Brain microvascular endothelial cell (primary cell): Measurements from ENCODE around the gene GLRX.
"Not testable (repeated sequence)": the region's sequence is repeated elsewhere in the genome, so short reads cannot be mapped to it uniquely, and the experiment has no call there.

Experiments used
- DNase-seq: peaks from one replicate; pipeline ENCODE4 v3.0.0-alpha.2; 2020
- H3K27ac ChIP-seq: fragments of 250-450 bp; sonication (Bioruptor Pico); 2 replicates; pipeline ENCODE4 v1.5.1; 2020; ENCODE audit warnings: mild to moderate bottlenecking, moderate library complexity
- H3K27me3 ChIP-seq: fragments of 250-450 bp; sonication (Bioruptor Pico); replicated peaks from 2 replicates; pipeline ENCODE4 v1.5.1; 2020; ENCODE audit warnings: mild to moderate bottlenecking
- H3K36me3 ChIP-seq: fragments of 250-450 bp; sonication (Bioruptor Pico); replicated peaks from 2 replicates; pipeline ENCODE4 v1.5.1; 2020; ENCODE audit warnings: mild to moderate bottlenecking
- H3K4me3 ChIP-seq: 2 replicates; pipeline ENCODE4 v1.5.1; 2011; ENCODE audit warnings: low read depth, mild to moderate bottlenecking, control low read depth, low read length, moderate library complexity
- CTCF ChIP-seq: IDR thresholded peaks from 2 replicates; pipeline ENCODE4 v1.5.1; 2011; ENCODE audit warnings: low read depth, mild to moderate bottlenecking, moderate library complexity, low read length, control low read depth, inconsistent platforms; ENCODE audit errors: missing control alignments
- in situ Hi-C: cut with HindIII; loops from 2 replicates; pipeline ENCODE4 v1.10.0; 2017; ENCODE audit warnings: low sequenced_read_pairs, low pct_ligation_motif_present

GLRX gene

DNA sequence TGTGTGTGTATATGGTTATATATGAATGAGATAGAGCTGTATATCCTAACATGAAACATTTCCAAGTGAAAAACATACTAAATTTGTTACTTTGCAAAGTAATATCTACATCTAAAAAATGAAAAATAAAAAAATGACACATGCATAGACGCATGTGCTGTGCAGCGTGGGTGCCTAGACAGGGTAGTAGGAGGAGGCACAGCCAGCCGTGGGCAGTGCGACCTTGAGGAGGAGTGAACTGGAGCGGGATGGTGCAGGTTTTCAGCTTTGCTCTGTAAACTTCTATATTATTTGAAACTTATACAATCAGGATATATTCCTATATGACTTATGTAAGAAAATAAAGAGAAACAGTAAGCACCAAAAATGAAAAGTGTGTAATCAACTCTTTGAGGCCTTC is 15.0 kb upstream of the GLRX start:
- in situ Hi-C loops: loop anchor here (25.0 kb wide), 1 partner anchor 175 kb away; no protein-coding TSS in a partner anchor
- Histone ChIP-seq H3K4me3 (no peak overlapping the region), H3K27ac (no peak overlapping the region), H3K36me3 (no peaks in the 10 kb centered on the region), H3K27me3 (no peaks in the 10 kb centered on the region)
- TF ChIP-seq CTCF: no peak
- no peak for DNase-seq

DNA sequence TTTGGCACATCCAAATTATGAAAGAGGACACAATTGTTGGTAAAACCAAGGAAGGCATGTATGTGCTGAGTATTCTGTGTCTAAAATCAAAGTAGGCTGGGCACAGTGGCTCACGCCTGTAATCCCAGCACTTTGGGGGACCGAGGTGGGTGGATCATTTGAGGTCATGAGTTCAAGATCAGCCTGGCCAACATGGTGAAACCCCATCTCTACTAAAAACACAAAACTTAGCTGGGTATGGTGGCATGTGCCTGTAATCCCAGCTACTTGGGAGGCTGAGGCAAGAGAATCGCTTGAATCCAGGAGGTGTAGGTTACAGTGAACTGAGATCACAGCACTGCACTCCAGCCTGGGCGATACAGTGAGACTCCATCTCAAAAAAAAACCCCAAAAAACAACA is 14.4 kb upstream of the GLRX start:
- not testable (repeated sequence) for H3K4me3 ChIP-seq, DNase-seq, H3K36me3 ChIP-seq, H3K27me3 ChIP-seq, H3K27ac ChIP-seq
- in situ Hi-C loops: loop anchor here (25.0 kb wide), 1 partner anchor 175 kb away; no protein-coding TSS in a partner anchor

- no peak for TF ChIP-seq CTCF
- DNase-seq: no peak
- Histone ChIP-seq H3K27ac (no peak overlapping the region), H3K27me3 (no peaks in the 10 kb centered on the region), H3K4me3 (no peak overlapping the region), H3K36me3 (no peaks in the 10 kb centered on the region)
- in situ Hi-C loops: loop anchor here (25.0 kb wide), 1 partner anchor 174 kb away; no protein-coding TSS in a partner anchor
Measured at GRCh38 chr5:95836544-95836943, 14.0 kb upstream of the GLRX start.

DNA sequence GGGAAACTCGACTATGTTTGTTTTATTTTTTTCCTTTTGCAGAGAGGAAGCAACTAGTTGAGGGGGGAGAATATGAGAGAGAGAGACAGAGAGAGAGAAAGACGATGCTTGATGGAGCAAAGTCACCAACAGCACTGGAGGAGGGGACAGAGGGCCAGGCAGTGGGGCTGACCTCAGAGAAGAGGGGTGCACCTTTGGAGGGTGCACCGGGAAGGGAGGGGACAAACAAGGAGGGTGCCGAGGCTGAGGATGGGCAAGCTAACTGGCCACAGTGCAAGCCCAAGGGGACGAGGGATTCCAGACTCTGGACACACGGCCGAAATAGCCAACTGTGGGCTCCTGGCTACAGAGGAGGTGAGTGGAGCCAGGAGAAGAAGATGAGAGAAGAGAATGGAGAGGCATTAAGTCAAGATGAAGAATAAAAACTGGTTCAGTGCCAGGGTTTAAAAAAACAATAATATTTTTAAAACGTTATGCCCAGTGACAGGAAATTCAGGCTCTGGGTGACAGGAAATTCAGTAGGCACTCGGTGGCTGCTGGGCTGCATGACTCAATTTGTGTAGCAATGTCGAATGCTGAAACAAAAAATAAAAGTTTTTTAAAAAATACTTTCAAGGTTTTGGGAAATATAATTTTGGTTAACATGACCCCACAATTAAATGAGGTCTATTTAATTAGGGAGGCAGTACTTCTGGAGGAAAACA is 13.3 kb upstream of the GLRX start:
- TF ChIP-seq CTCF: no peak
- Histone ChIP-seq H3K27ac (no peak overlapping the region), H3K4me3 (no peak overlapping the region), H3K27me3 (no peaks in the 10 kb centered on the region), H3K36me3 (no peaks in the 10 kb centered on the region)
- in situ Hi-C loops: loop anchor here (25.0 kb wide), 1 partner anchor 174 kb away; no protein-coding TSS in a partner anchor
- no peak for DNase-seq

- Histone ChIP-seq H3K27ac (no peak overlapping the region), H3K4me3 (no peak overlapping the region), H3K36me3 (no peaks in the 10 kb centered on the region), H3K27me3 (no peaks in the 10 kb centered on the region)
- in situ Hi-C loops: loop anchor here (25.0 kb wide), 1 partner anchor 170 kb away; no protein-coding TSS in a partner anchor
- no peak for DNase-seq
- no peak for TF ChIP-seq CTCF
Measured at GRCh38 chr5:95832664-95833063, 10.1 kb upstream of the GLRX start.

- no peak overlapping the region for H3K27ac ChIP-seq
- no peak for TF ChIP-seq CTCF
- in situ Hi-C loops: loop anchor here (25.0 kb wide), 1 partner anchor 168 kb away; no protein-coding TSS in a partner anchor
Measured at GRCh38 chr5:95830226-95830625, 7.7 kb upstream of the GLRX start.

More at GRCh38 chr5:95830226-95830625, 7.7 kb upstream of the GLRX start:
- Histone ChIP-seq H3K27me3 (no peaks in the 10 kb centered on the region), H3K36me3 (no peaks in the 10 kb centered on the region), H3K4me3 (no peak overlapping the region)
- DNase-seq: no peak
